ENCODE measurements around the gene CMBL.

Gene CMBL

GRCh38 chr5:10228288-10228687 lies 79.4 kb downstream of the CMBL start:
- no peak overlapping the region for H3K4me3 ChIP-seq (ENCODE audit: low read length)
- TF ChIP-seq ZNF274 (IDR thresholded peaks at IDR 0.05; ENCODE audit: low read depth, low read length): no peak

All from GM08714 (cell line).